K562 (cell line): ENCODE measurements around the gene DENND1A. TPM values are rescaled to one million over a fixed set of nuclear protein-coding genes. Genes with fewer than 3 reads are reported as not detected.

ENCODE experiments used
- ATAC-seq: fragments of 200-7000 bp; cut with Tn5 transposase; 3 replicates; pipeline ENCODE4 v1.9.1; 2020; ENCODE audit warnings: moderate library complexity
- BruUV-seq: library from RNA; stranded (reverse); fragments of 400-500 nt; replicated peaks from 2 replicates; lab custom pipeline; 2021; lab: Mats Ljungman, UMichigan
- CTCF ChIA-PET: fragments of 300-600 bp; formaldehyde crosslinking; extraction: SDS; loops from one replicate; lab custom pipeline; 2021; ENCODE audit warnings: low intra/inter-chr PET ratio; lab: Yijun Ruan, JAX
- POLR2A ChIA-PET: fragments of 300-600, 350-650 bp; sonication (Branson Sonifier 250); formaldehyde crosslinking; extraction: SDS; loops from one replicate; lab custom pipeline; 2021; ENCODE audit warnings: antibody characterized with exemption, inconsistent platforms; lab: Yijun Ruan, JAX
- DNase-seq, 4 experiments: peaks; one replicate each; pipeline versions ENCODE4 v3.0.0 to v3.0.0-alpha.2; 2011 to 2018; ENCODE audit warnings: low spot score in 3 of 4, mixed read lengths in 3 of 4; ENCODE audit errors: extremely low read depth in 1 of 4
- FAIRE-seq: peaks from 2 replicates; lab custom pipeline; 2011; peaks lifted over from hg19 to GRCh38; lab: Jason Lieb, UNC
- H2AFZ ChIP-seq: 2 replicates; pipeline ENCODE4 v1.6.0; 2011; ENCODE audit warnings: low read depth, low read length, control low read depth, inconsistent platforms
- H3K27ac ChIP-seq: fragments of 200-600 bp; 3 replicates; pipeline ENCODE4 v1.8.0; 2011; ENCODE audit warnings: low read depth, mild to moderate bottlenecking, control low read depth, inconsistent platforms, low read length, moderate library complexity, mixed read lengths; ENCODE audit errors: extremely low read depth
- H3K27me3 ChIP-seq, 2 experiments: fragments of 300-600 bp in 1 of 2; 2 replicates in 1 of 2; 3 replicates in 1 of 2; pipeline versions ENCODE4 v1.6.0 to v1.8.0; 2011; ENCODE audit warnings: inconsistent platforms in 2 of 2, low read length in 2 of 2, mild to moderate bottlenecking in 1 of 2, mixed read lengths in 1 of 2, moderate library complexity in 1 of 2; ENCODE audit not compliant: control insufficient read depth in 2 of 2, insufficient read depth in 2 of 2
- H3K36me3 ChIP-seq: fragments of 300-600 bp; 3 replicates; pipeline ENCODE4 v1.8.0; 2011; ENCODE audit warnings: mild to moderate bottlenecking, low read length, inconsistent platforms; ENCODE audit not compliant: control insufficient read depth, insufficient read depth
- H3K4me1 ChIP-seq, 2 experiments: fragments of 200-600 bp in 1 of 2; replicated peaks in 1 of 2; 2 replicates in 1 of 2; 3 replicates in 1 of 2; pipeline versions ENCODE4 v1.5.1 to v1.8.0; 2011; ENCODE audit warnings: inconsistent platforms in 2 of 2, low read length in 2 of 2, mild to moderate bottlenecking in 1 of 2, mixed read lengths in 1 of 2, moderate library complexity in 1 of 2; ENCODE audit not compliant: control insufficient read depth in 2 of 2, insufficient read depth in 2 of 2
- H3K4me2 ChIP-seq: 2 replicates; pipeline ENCODE4 v1.6.1; 2011; ENCODE audit warnings: low read length, control low read depth, inconsistent platforms, mixed read lengths; ENCODE audit not compliant: insufficient read depth
- H3K4me3 ChIP-seq: fragments of 200-600 bp; sonication (generic), shearing (Covaris generic); 2 replicates; pipeline ENCODE4 v1.5.1; 2016; ENCODE audit warnings: control low read depth, inconsistent platforms
- H3K79me2 ChIP-seq: fragments of 200-600 bp; 3 replicates; pipeline ENCODE4 v1.8.0; 2011; ENCODE audit warnings: low read length, inconsistent platforms; ENCODE audit not compliant: control insufficient read depth, insufficient read depth
- H3K9ac ChIP-seq, 2 experiments: 2 replicates each; pipeline versions ENCODE4 v1.6.0 to v1.6.1; 2011; ENCODE audit warnings: low read depth in 2 of 2, low read length in 2 of 2, control low read depth in 1 of 2, inconsistent platforms in 1 of 2, mild to moderate bottlenecking in 1 of 2, mixed read lengths in 1 of 2; ENCODE audit not compliant: insufficient read depth in 1 of 2
- H3K9me1 ChIP-seq: one replicate; pipeline ENCODE4 v1.6.0; 2011; ENCODE audit warnings: inconsistent platforms, mild to moderate bottlenecking, low read length, moderate library complexity; ENCODE audit not compliant: control insufficient read depth, insufficient read depth
- H3K9me3 ChIP-seq: replicated peaks from 2 replicates; pipeline ENCODE4 v1.5.1; 2011; ENCODE audit warnings: low read depth, low read length, inconsistent platforms; ENCODE audit not compliant: control insufficient read depth, insufficient read depth
- H4K20me1 ChIP-seq: replicated peaks from 2 replicates; pipeline ENCODE4 v1.6.1; 2011; ENCODE audit warnings: low read length, inconsistent platforms, mixed read lengths; ENCODE audit not compliant: control insufficient read depth, insufficient read depth
- BCLAF1 ChIP-seq, 2 experiments: fragments of 450-650 bp in 1 of 2; IDR thresholded peaks; 2 replicates each; pipeline ENCODE4 v1.6.1; 2011 to 2017; ENCODE audit warnings: low read depth in 2 of 2, antibody characterized with exemption in 1 of 2, borderline replicate concordance in 1 of 2, low read length in 1 of 2, mild to moderate bottlenecking in 1 of 2, mixed read lengths in 1 of 2; ENCODE audit not compliant: control insufficient read depth in 1 of 2
- CCNT2 ChIP-seq: IDR thresholded peaks from 2 replicates; pipeline ENCODE4 v1.6.1; 2011; ENCODE audit warnings: borderline replicate concordance, low read depth, mild to moderate bottlenecking, moderate library complexity, mixed read lengths, low read length; ENCODE audit not compliant: insufficient read length; ENCODE audit errors: extremely low read depth
- CREB3L1 ChIP-seq: fragments of 450-650 bp; IDR thresholded peaks from 2 replicates; pipeline ENCODE4 v1.6.1; 2014; ENCODE audit warnings: low read depth, mild to moderate bottlenecking, moderate library complexity, borderline replicate concordance
- HBP1 ChIP-seq: fragments of 450-650 bp; formaldehyde crosslinking; IDR thresholded peaks from 2 replicates; pipeline ENCODE4 v1.4.0; 2022; ENCODE audit warnings: missing genetic modification characterization
- HDAC3 ChIP-seq: fragments of 450-650 bp; IDR thresholded peaks from 2 replicates; pipeline ENCODE4 v1.6.1; 2018; ENCODE audit warnings: borderline replicate concordance, mild to moderate bottlenecking, moderate library complexity; ENCODE audit not compliant: partially characterized antibody
- KDM4B ChIP-seq, 2 experiments: fragments of 450-650 bp in 1 of 2; sonication (generic) in 1 of 2; IDR thresholded peaks; 2 replicates each; pipeline ENCODE4 v1.6.1; 2016 to 2017; ENCODE audit warnings: borderline replicate concordance in 2 of 2, antibody characterized with exemption in 1 of 2, low read depth in 1 of 2, mild to moderate bottlenecking in 1 of 2
- PHF8 ChIP-seq: fragments of 200-600 bp; sonication (generic); IDR thresholded peaks from 2 replicates; pipeline ENCODE4 v1.6.1; 2012; ENCODE audit warnings: mixed run types, mild to moderate bottlenecking, inconsistent platforms, low read length, moderate library complexity, borderline replicate concordance
- POLR2G ChIP-seq: fragments of 200-400 bp; formaldehyde crosslinking; IDR thresholded peaks from 2 replicates; pipeline ENCODE4 v1.6.1; 2017; ENCODE audit warnings: low read depth, mild to moderate bottlenecking, antibody characterized with exemption, low read length, moderate library complexity
- SIX5 ChIP-seq, 2 experiments: IDR thresholded peaks; 2 replicates each; pipeline ENCODE4 v1.6.1; 2011; ENCODE audit warnings: low read length in 2 of 2, borderline replicate concordance in 1 of 2, low read depth in 1 of 2, mild to moderate bottlenecking in 1 of 2, moderate library complexity in 1 of 2; ENCODE audit not compliant: insufficient read depth in 1 of 2
- TCFL5 ChIP-seq: fragments of 250-450 bp; sonication (Bioruptor Pico); conservative IDR thresholded peaks from 2 replicates; pipeline ENCODE4 v1.6.1; 2021; ENCODE audit warnings: mild to moderate bottlenecking, moderate library complexity, matching md5 sums
- WHSC1 ChIP-seq: IDR thresholded peaks from one replicate; pipeline ENCODE4 v1.6.1; 2012; ENCODE audit warnings: low read length, control low read depth, inconsistent platforms
- ZBTB1 ChIP-seq: sonication (generic); formaldehyde crosslinking; IDR thresholded peaks from 2 replicates; pipeline ENCODE4 v1.8.1; 2023; ENCODE audit warnings: missing genetic modification reagents, low read depth, mild to moderate bottlenecking, borderline replicate concordance
- ZEB2 ChIP-seq: fragments of 450-650 bp; IDR thresholded peaks from 2 replicates; pipeline ENCODE4 v1.6.1; 2016
- ZNF224 ChIP-seq: sonication (generic); formaldehyde crosslinking; IDR thresholded peaks from 2 replicates; pipeline ENCODE4 v1.8.0; 2022; ENCODE audit warnings: mild to moderate bottlenecking, missing genetic modification reagents
- ZNF780A ChIP-seq: fragments of 250-450 bp; sonication (Bioruptor Pico); IDR thresholded peaks from 2 replicates; pipeline ENCODE4 v1.5.0; 2021; ENCODE audit warnings: mild to moderate bottlenecking
- WGBS: fragments of 100-300 bp; shearing (Covaris generic); methylation state at CpG from one replicate; pipeline ENCODE4 v1.1.6; 2016; ENCODE audit warnings: low coverage, mixed read lengths; ENCODE audit not compliant: insufficient coverage; ENCODE audit errors: missing lambda C conversion rate; 5-methylcytosine and 5-hydroxymethylcytosine counted together
- in situ Hi-C: fragments of 300-500 bp; cut with MboI; formaldehyde crosslinking; loops from 4 replicates; pipeline ENCODE4 v1.15.0; 2018; ENCODE audit warnings: inconsistent platforms, mixed read lengths
- intact Hi-C: fragments of 100-400 bp; cut with micrococcal nuclease; formaldehyde crosslinking; loops from 2 replicates; pipeline ENCODE4 v1.14.2; 2022
- polyA plus RNA-seq, 8 experiments: library from polyadenylated mRNA; depleted of rRNA in 4 of 8; stranded (reverse) in 5 of 8; unstranded in 3 of 8; fragments of >200 nt; fragmentation: Nextera tagmentation in 2 of 8; fragmentation: Illumina TruSeq in 1 of 8; extraction: Ambion mirVana in 2 of 8; extraction: Trizol in 1 of 8; gene quantifications; 2 replicates each; pipeline versions ENCODE4 v1.2.1 to v1.2.3, GENCODE V29; 2011 to 2014; ENCODE audit warnings: inconsistent platforms in 1 of 8, missing spikeins in 1 of 8
- total RNA-seq, 7 experiments: library from RNA; depleted of rRNA in 6 of 7; stranded (reverse); fragments of >200 nt in 6 of 7; fragmentation: Illumina TruSeq in 2 of 7; extraction: Trizol in 2 of 7; gene quantifications; 2 replicates each; pipeline versions ENCODE4 v1.2.1 to v1.2.3, GENCODE V29; 2011 to 2021; ENCODE audit warnings: low replicate concordance in 1 of 7

DENND1A gene
- total and polyA plus RNA-seq, 9 of the 15 experiments (the other 6 are each of a cell fraction or from before 2014, with no cell fraction given) = 7.6 to 29.5 (median 15.7) TPM

- Histone ChIP-seq H3K9me1 (no peaks in the 10 kb centered on the region), H3K9ac (no peak overlapping the region), H4K20me1 (0 out of 2 replicates have a peak, but pooled peaks cover 4% of the 10 kb centered on the region), H3K9me3 (no peaks in the 10 kb centered on the region; the same call in 1 of the 2 replicates), H3K4me3 (no peak overlapping the region), H3K27ac (no peak overlapping the region), H2AFZ (no peak overlapping the region), H3K4me2 (peak overlapping the region; percentile 0; the same call in 1 of the 2 replicates), H3K79me2 (no peaks in the 10 kb centered on the region), H3K27me3 (no peaks in the 10 kb centered on the region), H3K4me1 (peaks cover 5 to 9% of the 10 kb centered on the region in 2 experiments; a peak in 3 of 5 replicates), H3K36me3 (no peaks in the 10 kb centered on the region)
- no peak; the same call in 2 of the 3 replicates for ATAC-seq
- POLR2A ChIA-PET = interaction anchor here (0.7 to 0.9 kb wide), 2 partner anchors 16 to 463 kb away, joined by 3 to 4 read pairs; no protein-coding TSS in a partner anchor
- no peak for DNase-seq
- WGBS = 47% methylated on average over 4 of the region's 6 CpGs
- in situ Hi-C loops = loop anchor here (25.0 kb wide), 1 partner anchor 787 kb away; no protein-coding TSS in a partner anchor
- intact Hi-C loops = no loop called here
- no peak for FAIRE-seq
- no TSS peak for BruUV-seq
- CTCF ChIA-PET = no interaction called here
- TF ChIP-seq KDM4B (IDR thresholded peaks at IDR 0.05; ENCODE audit: borderline replicate concordance in 2 of 2, low read depth in 1 of 2) (no peak), CCNT2 (no peak), SIX5 (IDR thresholded peaks at IDR 0.05; ENCODE audit: borderline replicate concordance in 1 of 2, insufficient read depth in 1 of 2, low read depth in 1 of 2, low read length in 2 of 2) (no peak), PHF8 (no peak), ZEB2 (no peak), BCLAF1 (IDR thresholded peaks at IDR 0.05; ENCODE audit: borderline replicate concordance in 1 of 2, control insufficient read depth in 1 of 2, low read depth in 2 of 2, low read length in 1 of 2) (no peak), TCFL5 (CRISPR knock-in tag) (no peak), ZNF780A (no peak), ZBTB1 (no peak), WHSC1 (no peak), POLR2G (no peak), HBP1 (no peak), HDAC3 (no peak), CREB3L1 (no peak), ZNF224 (no peak)
Observed at GRCh38 chr9:123525424-123525823, 404.5 kb downstream of the DENND1A start.
